Measurements from ENCODE around the gene SMIM13.

DNA sequence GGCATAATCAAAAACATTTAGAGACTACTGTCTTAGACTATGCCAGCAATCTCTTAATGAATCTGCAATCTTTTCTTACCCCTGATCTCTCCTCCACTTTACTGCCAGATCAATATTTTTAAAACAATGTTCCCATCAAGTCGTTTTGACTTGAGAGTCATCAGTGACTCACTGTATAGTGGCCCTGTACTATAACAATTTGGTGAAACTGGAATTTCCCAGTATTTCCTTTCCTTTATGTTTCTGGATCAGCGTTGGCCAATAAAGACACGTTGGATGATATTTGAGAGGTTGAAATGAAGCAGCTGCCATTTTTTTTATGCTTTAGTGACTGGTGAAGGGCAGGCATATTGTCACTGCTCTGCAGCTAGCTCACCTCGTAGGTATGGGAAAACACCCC, 10.1 kb upstream of the SMIM13 start:
- TF ChIP-seq POLR2A (IDR thresholded peaks at IDR 0.05) (no peak), POLR2AphosphoS5 (IDR thresholded peaks at IDR 0.05) (no peak)
